Suprapubic skin (tissue), 4 donors: ENCODE data around the gene TNFAIP8L2. TPM values are rescaled to one million over a fixed set of nuclear protein-coding genes. Genes with fewer than 3 reads are reported as not detected.

Source experiments
- DNase-seq, 2 donors: peaks; one replicate each; pipeline ENCODE4 v3.0.0-alpha.2; 2019; ENCODE audit warnings: low spot score in 2 of 2
- H3K27ac ChIP-seq: fragments of 200-600 bp; sonication (generic); one replicate; pipeline ENCODE4 v1.5.1; 2019
- H3K27me3 ChIP-seq: fragments of 200-600 bp; sonication (generic); one replicate; pipeline ENCODE4 v1.5.1; 2019
- H3K36me3 ChIP-seq: fragments of 200-600 bp; sonication (generic); one replicate; pipeline ENCODE4 v1.5.1; 2019
- H3K4me1 ChIP-seq: fragments of 200-600 bp; sonication (generic); one replicate; pipeline ENCODE4 v1.5.1; 2019
- H3K4me3 ChIP-seq: fragments of 200-600 bp; sonication (generic); one replicate; pipeline ENCODE4 v1.5.1; 2019; ENCODE audit warnings: mild to moderate bottlenecking
- H3K9me3 ChIP-seq: fragments of 200-600 bp; sonication (generic); one replicate; pipeline ENCODE4 v1.5.1; 2019
- CTCF ChIP-seq, 2 donors: fragments of 200-600 bp in 1 of 2; fragments of 450-650 bp in 1 of 2; sonication (generic) in 1 of 2; IDR thresholded peaks; one replicate each; pipeline ENCODE4 v1.5.1; 2016 to 2019; ENCODE audit warnings: antibody characterized with exemption in 2 of 2, mild to moderate bottlenecking in 1 of 2, moderate library complexity in 1 of 2
- EP300 ChIP-seq: sonication (generic); formaldehyde crosslinking; IDR thresholded peaks from one replicate; pipeline ENCODE4 v1.6.1; 2017; ENCODE audit warnings: antibody characterized with exemption
- POLR2A ChIP-seq, 2 donors: fragments of 450-650 bp; IDR thresholded peaks; one replicate each; pipeline ENCODE4 v1.6.1; 2017; ENCODE audit warnings: antibody characterized with exemption in 2 of 2, mild to moderate bottlenecking in 2 of 2, moderate library complexity in 2 of 2
- POLR2AphosphoS5 ChIP-seq, 3 donors: sonication (generic); formaldehyde crosslinking; IDR thresholded peaks; one replicate each; pipeline ENCODE4 v1.6.1; 2017; ENCODE audit warnings: antibody characterized with exemption in 3 of 3
- WGBS: methylation state at CpG from one replicate; pipeline ENCODE4 v1.1.5; 2018; 5-methylcytosine and 5-hydroxymethylcytosine counted together
- total RNA-seq, 4 donors: library from RNA; depleted of rRNA; stranded (reverse); fragments of >200 nt; gene quantifications; one replicate each; pipeline ENCODE4 v1.1.0, GENCODE V29; 2016

Gene TNFAIP8L2
- total RNA-seq, 4 donors from 2014 or later, result 1.0 to 2.5 (median 1.5) TPM

GRCh38 chr1:151133018-151133806, 23.2 kb upstream of the TNFAIP8L2 start:
- peak overlapping the region; percentile 41 for H3K4me3 ChIP-seq
- TF ChIP-seq POLR2AphosphoS5 (IDR thresholded peaks at IDR 0.05) (no peak), CTCF (IDR thresholded peaks at IDR 0.05) (no peak), POLR2A (IDR thresholded peaks at IDR 0.05) (no peak), EP300 (no peak)
- H3K27ac ChIP-seq, result no peak overlapping the region
- H3K36me3 ChIP-seq, result peaks cover 31% of the 10 kb centered on the region
- DNase-seq, result peak in 1 of 2 donors; percentile 74
- no peaks in the 10 kb centered on the region for H3K9me3 ChIP-seq
- 71% methylated on average over 37 of the region's 65 CpGs for WGBS
- no peaks in the 10 kb centered on the region for H3K27me3 ChIP-seq
- H3K4me1 ChIP-seq, result peaks cover 13% of the 10 kb centered on the region

- WGBS, result 89% methylated on average over 3 of the region's 3 CpGs
Measured at GRCh38 chr1:151134396-151134795, 22.1 kb upstream of the TNFAIP8L2 start.

GRCh38 chr1:151134991-151135390, 21.5 kb upstream of the TNFAIP8L2 start:
- Histone ChIP-seq H3K27me3 (no peaks in the 10 kb centered on the region), H3K4me3 (no peak overlapping the region), H3K36me3 (peaks cover 40% of the 10 kb centered on the region), H3K27ac (no peak overlapping the region), H3K9me3 (no peaks in the 10 kb centered on the region), H3K4me1 (peaks cover 13% of the 10 kb centered on the region)
- TF ChIP-seq CTCF (IDR thresholded peaks at IDR 0.05) (no peak), EP300 (no peak), POLR2AphosphoS5 (IDR thresholded peaks at IDR 0.05) (no peak), POLR2A (IDR thresholded peaks at IDR 0.05) (no peak)
- no peak for DNase-seq
- 100% methylated on average over 4 of the region's 7 CpGs for WGBS

More at GRCh38 chr1:151134396-151134795, 22.1 kb upstream of the TNFAIP8L2 start:
- Histone ChIP-seq H3K4me1 (peaks cover 13% of the 10 kb centered on the region), H3K27me3 (no peaks in the 10 kb centered on the region), H3K9me3 (no peaks in the 10 kb centered on the region), H3K4me3 (no peak overlapping the region), H3K27ac (no peak overlapping the region), H3K36me3 (peaks cover 37% of the 10 kb centered on the region)
- DNase-seq, result peak in 1 of 2 donors; percentile 26
- TF ChIP-seq EP300 (no peak), POLR2AphosphoS5 (IDR thresholded peaks at IDR 0.05) (no peak), POLR2A (IDR thresholded peaks at IDR 0.05) (no peak), CTCF (IDR thresholded peaks at IDR 0.05) (no peak)

GRCh38 chr1:151135433-151136385, 20.7 kb upstream of the TNFAIP8L2 start:
- peaks cover 40% of the 10 kb centered on the region for H3K36me3 ChIP-seq
- no peaks in the 10 kb centered on the region for H3K27me3 ChIP-seq
- no peaks in the 10 kb centered on the region for H3K9me3 ChIP-seq
- DNase-seq, result no peak
- H3K4me3 ChIP-seq, result no peak overlapping the region
- H3K27ac ChIP-seq, result no peak overlapping the region
- peaks cover 13% of the 10 kb centered on the region for H3K4me1 ChIP-seq
- TF ChIP-seq POLR2AphosphoS5 (IDR thresholded peaks at IDR 0.05), result no peak
- TF ChIP-seq POLR2A (IDR thresholded peaks at IDR 0.05), result no peak
- TF ChIP-seq EP300, result no peak
- no peak for TF ChIP-seq CTCF (IDR thresholded peaks at IDR 0.05)
- 87% methylated on average over 9 of the region's 12 CpGs for WGBS

GRCh38 chr1:151137789-151138188, 18.7 kb upstream of the TNFAIP8L2 start:
- DNase-seq, result no peak
- TF ChIP-seq POLR2A (IDR thresholded peaks at IDR 0.05) (no peak), CTCF (IDR thresholded peaks at IDR 0.05) (no peak), EP300 (no peak), POLR2AphosphoS5 (IDR thresholded peaks at IDR 0.05) (no peak)
- H3K36me3 ChIP-seq, result peaks cover 45% of the 10 kb centered on the region
- H3K27ac ChIP-seq, result no peak overlapping the region
- no peaks in the 10 kb centered on the region for H3K27me3 ChIP-seq
- 97% methylated on average over 7 of the region's 7 CpGs for WGBS
- no peaks in the 10 kb centered on the region for H3K4me1 ChIP-seq
- H3K4me3 ChIP-seq, result no peak overlapping the region
- no peaks in the 10 kb centered on the region for H3K9me3 ChIP-seq
